Effector CD4-positive, alpha-beta T cell (primary cell): ENCODE results near the gene LRRK1.
A peak's percentile ranks its signal among the peaks of the same experiment; 100 is the strongest.
"Not testable (repeated sequence)": the region's sequence is repeated elsewhere in the genome, so short reads cannot be mapped to it uniquely, and the experiment has no call there.

ENCODE experiments used
- DNase-seq: peaks from one replicate; pipeline ENCODE4 v3.0.0-alpha.2; 2020

Gene LRRK1

GRCh38 chr15:101085311-101085700 is 166.1 kb downstream of the LRRK1 start:
- no peak for DNase-seq

- no peak for DNase-seq
Measured at GRCh38 chr15:101086394-101087171, 167.4 kb downstream of the LRRK1 start.

GRCh38 chr15:101087172-101087769 is 168.1 kb downstream of the LRRK1 start:
- no peak for DNase-seq

GRCh38 chr15:101088271-101088670 is 169.1 kb downstream of the LRRK1 start:
- no peak for DNase-seq

GRCh38 chr15:101088788-101089578 is 169.8 kb downstream of the LRRK1 start:
- peak; percentile 60 for DNase-seq

- DNase-seq: no peak
Measured at GRCh38 chr15:101089579-101090427, 170.6 kb downstream of the LRRK1 start.

GRCh38 chr15:101090428-101090790 is 171.3 kb downstream of the LRRK1 start:
- DNase-seq: no peak

GRCh38 chr15:101091080-101092017 is 172.2 kb downstream of the LRRK1 start:
- no peak for DNase-seq

- DNase-seq: no peak
Measured at GRCh38 chr15:101092156-101092866, 173.2 kb downstream of the LRRK1 start.

- no peak for DNase-seq
Measured at GRCh38 chr15:101092867-101093202, 173.7 kb downstream of the LRRK1 start.

GRCh38 chr15:101093958-101094357 is 174.8 kb downstream of the LRRK1 start:
- DNase-seq: no peak

- DNase-seq: not testable (repeated sequence)
Measured at GRCh38 chr15:101095796-101096406, 176.7 kb downstream of the LRRK1 start.

GRCh38 chr15:101097111-101097510 is 178.0 kb downstream of the LRRK1 start:
- DNase-seq: no peak

- DNase-seq: no peak
Measured at GRCh38 chr15:101099183-101099582, 180.0 kb downstream of the LRRK1 start.

- DNase-seq: no peak
Measured at GRCh38 chr15:101100118-101100517, 181.0 kb downstream of the LRRK1 start.

- DNase-seq: no peak
Measured at GRCh38 chr15:101100593-101101442, 181.7 kb downstream of the LRRK1 start.

GRCh38 chr15:101101676-101102075 is 182.5 kb downstream of the LRRK1 start:
- no peak for DNase-seq

- DNase-seq: no peak
Measured at GRCh38 chr15:101102746-101103145, 183.6 kb downstream of the LRRK1 start.

GRCh38 chr15:101103598-101103997 is 184.4 kb downstream of the LRRK1 start:
- DNase-seq: no peak

- DNase-seq: no peak
Measured at GRCh38 chr15:101104141-101104540, 185.0 kb downstream of the LRRK1 start.
